ENCODE results near the gene FBXO44.
"Not testable (repeated sequence)": the region's sequence is repeated elsewhere in the genome, so short reads cannot be mapped to it uniquely, and the experiment has no call there.

- TF ChIP-seq CHD4 (IDR thresholded peaks at IDR 0.05); SIN3A (IDR thresholded peaks at IDR 0.05; ENCODE audit: low read depth, low read length); SP1 (IDR thresholded peaks at IDR 0.05; ENCODE audit: low read depth, low read length); SMARCA5 (IDR thresholded peaks at IDR 0.05); NBN (IDR thresholded peaks at IDR 0.05); REST (IDR thresholded peaks at IDR 0.05; ENCODE audit: low read depth, low read length); CBFB (IDR thresholded peaks at IDR 0.05; ENCODE audit: low read depth); GATAD2B (conservative IDR thresholded peaks at IDR 0.05; ENCODE audit: low read depth); NFIC (IDR thresholded peaks at IDR 0.05; ENCODE audit: low read depth, low read length); IKZF1 (conservative IDR thresholded peaks at IDR 0.05); ZNF274 (IDR thresholded peaks at IDR 0.05; ENCODE audit: insufficient read depth, insufficient read length): not testable (repeated sequence)
These were observed 46.0 kb upstream of the FBXO44 start for GRCh38 chr1:11608596-11609130.

All from GM12878 (cell line).